HG03565 (cell line): ENCODE measurements around the gene KCNA1.

Source experiments
- ATAC-seq: cut with Tn5 transposase; IDR thresholded peaks from one replicate; pipeline ENCODE4 v1.9.1; 2021; ENCODE audit warnings: mild to moderate bottlenecking, moderate library complexity; ENCODE audit not compliant: unreplicated experiment

KCNA1 gene

DNA sequence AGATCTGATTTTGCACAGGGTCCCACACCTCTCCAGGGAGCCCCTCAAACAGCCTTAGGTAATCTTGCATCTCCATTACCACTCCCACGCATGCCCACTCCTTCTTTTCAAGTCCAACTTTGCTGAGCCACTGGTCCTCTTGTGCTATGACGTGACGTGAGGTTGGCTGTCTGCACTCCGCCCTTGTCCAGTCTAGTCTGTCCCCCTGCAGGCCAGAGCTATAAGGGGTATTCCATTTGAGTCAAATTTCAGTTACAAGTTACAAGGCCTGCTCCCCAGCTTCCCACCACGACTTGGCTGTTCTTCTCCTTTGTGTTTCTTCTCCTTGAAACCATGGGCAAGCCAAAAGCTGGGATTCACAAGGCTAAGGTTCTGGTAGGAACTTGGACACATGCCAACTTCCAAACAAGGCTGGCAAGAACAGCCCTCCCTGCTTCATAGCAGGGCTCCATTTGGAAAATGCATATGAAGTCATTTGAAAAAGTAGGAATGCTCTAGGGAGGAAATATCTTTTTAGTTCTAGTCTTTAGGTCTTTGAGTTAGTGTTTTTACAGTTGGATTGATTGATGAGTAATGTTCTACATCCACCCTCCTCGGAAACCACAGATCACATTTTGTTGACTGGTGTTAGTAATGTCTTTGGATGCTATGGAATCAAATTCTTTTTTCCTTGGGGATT is 49.1 kb downstream of the KCNA1 start:
- no peak for ATAC-seq

DNA sequence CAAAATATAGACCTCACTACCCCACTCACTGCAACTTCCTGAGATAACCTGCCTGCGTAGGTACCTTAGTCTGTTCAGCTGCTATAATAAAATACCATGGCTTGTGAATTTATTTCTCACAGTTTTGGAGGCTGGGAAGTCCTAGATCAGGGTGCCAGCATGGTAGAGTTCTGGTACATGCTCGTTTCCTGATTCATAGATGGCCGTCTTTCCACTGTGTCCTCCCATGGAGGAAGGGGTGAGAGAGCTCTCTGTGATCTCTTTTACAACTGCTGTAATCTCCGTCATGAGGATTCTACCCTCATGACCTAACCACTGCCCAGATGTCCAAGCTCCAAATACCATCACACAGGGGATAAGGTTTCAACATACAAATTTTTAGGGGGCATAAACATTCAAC is 49.7 kb downstream of the KCNA1 start:
- no peak for ATAC-seq

DNA sequence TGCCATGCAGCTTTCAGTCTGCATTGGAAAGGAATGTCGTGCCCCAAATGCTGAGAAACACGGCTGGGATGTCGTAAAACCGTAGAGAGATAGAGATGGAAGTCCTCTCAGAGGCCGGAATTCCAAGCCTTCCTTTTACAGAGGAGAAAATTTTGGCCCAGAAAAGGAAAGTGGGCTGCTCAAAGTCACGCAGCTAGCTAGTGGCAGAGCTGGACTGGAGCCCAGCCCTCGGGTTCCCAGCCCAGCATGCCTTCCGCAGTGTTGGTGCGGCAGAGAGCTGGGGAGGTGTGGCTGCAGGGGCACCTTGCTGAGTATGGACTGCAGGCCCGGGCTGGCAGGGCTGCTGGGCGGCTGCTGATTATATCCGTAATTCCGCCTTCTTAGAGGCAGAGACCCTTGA is 50.3 kb downstream of the KCNA1 start:
- no peak for ATAC-seq

DNA sequence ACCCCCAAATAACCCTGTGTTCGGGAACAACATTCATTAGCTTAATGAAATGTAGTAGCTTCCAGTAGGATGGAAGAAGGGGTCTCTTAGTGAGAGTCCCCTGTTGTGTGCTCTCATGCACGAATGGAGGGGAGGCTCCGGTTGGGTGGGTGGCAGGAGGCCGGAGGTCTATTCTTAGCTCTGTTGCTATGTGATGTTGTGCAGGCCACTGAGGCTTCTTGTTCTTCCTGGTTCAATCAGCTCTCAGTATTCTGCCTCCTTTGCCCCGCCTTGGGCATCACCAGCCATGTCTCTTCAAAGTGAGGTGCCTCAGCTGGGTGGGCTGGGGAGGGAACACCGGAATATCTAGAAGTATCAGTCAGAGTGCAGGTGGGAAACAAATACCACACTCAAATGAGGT is 50.8 kb downstream of the KCNA1 start:
- ATAC-seq: no peak

DNA sequence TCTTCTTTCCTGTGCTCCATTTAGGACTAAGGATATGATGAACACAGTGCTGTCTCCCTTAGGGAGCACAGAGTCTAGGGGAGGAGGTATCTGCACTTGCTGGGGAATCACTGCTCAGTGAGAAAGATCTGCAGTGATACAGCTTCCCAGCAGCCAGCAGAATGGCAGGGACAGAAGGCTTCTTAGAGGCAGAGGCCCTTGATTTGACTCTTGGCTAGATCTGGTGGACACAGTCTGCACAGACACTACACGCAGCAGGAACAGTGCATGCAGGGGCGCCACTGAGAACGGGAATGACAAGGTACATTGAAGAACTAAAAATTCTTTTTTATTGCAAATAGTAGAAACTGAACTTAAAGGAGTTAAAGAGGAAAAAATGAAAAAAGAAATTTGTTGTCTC is 51.6 kb downstream of the KCNA1 start:
- ATAC-seq: no peak

DNA sequence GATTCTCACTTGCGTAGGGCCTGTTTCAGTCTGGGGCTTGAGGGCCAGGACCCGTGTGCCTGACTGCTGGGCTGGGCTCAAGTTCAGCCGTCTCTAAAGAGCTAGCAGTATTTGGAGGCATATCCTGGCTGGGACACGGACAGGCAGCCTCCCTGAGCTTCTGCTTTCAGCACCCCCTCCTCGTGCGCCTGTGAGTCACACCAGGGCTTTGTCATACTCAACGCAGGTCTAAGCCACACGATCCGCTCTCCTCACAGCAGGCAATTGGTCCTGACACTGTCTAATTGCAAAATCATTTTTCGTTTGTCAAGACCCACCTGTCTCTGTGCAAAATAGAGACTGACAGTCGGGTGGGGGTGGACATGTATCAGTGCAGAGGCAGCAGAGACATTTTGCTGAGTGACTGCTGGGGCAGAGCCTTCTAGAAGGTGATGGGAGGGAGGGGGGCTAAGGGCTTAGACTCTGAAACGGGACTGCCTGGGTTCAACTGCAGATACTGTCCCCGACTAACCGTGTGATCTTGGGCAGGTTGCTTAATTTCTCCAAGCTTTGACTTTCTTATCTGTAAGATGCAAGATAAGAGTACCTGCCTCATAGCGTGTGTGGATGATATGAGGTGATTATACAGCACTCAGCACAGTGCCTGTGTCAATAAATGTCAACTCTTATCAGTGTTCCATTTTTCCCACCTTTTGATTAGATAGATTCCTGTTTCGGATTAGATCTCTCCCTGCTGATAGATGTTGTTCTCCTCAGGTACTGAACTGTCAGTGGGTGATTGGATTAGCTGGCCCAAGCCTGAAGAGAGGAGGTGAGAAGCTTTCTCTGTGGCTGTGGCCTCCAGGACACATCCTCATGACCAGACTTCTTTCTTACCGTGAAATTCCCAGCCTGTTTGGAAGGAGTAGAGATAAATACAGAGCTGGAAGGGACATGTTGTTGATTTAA is 53.1 kb downstream of the KCNA1 start:
- no peak for ATAC-seq
